SIG-M5 treated with dmso at 0.1 percent for 504 hours (cell line): ENCODE measurements around the gene PIM2.
A peak's percentile ranks its signal among the peaks of the same experiment; 100 is the strongest.

Source experiments
- DNase-seq: peaks from one replicate; lab custom pipeline; 2025; ENCODE audit not compliant: unreplicated experiment; lab: John Stamatoyannopoulos, UW

The PIM2 gene

GRCh38 chrX:48918643-48919340 lies at the start of gene PIM2:
Gene PIM2 (minus strand): TSS chrX:48919024. CDS start chrX:48918834, 190 bp downstream.
- peak; percentile 89 for DNase-seq

- no peak for DNase-seq
Observed at GRCh38 chrX:48968377-48968776, 49.6 kb upstream of the PIM2 start.

GRCh38 chrX:48966796-48967579 lies 48.2 kb upstream of the PIM2 start:
- DNase-seq, result no peak

- DNase-seq, result no peak
Observed at GRCh38 chrX:48965959-48966358, 47.1 kb upstream of the PIM2 start.

- no peak for DNase-seq
Observed at GRCh38 chrX:48961585-48962091, 42.8 kb upstream of the PIM2 start.

GRCh38 chrX:48960291-48960690 lies 41.5 kb upstream of the PIM2 start:
- peak; percentile 14 for DNase-seq

- DNase-seq, result no peak
Observed at GRCh38 chrX:48958635-48959094, 39.8 kb upstream of the PIM2 start.

GRCh38 chrX:48957827-48958634 lies 39.2 kb upstream of the PIM2 start:
- peak; percentile 97 for DNase-seq

GRCh38 chrX:48957477-48957826 lies 38.6 kb upstream of the PIM2 start, which contains the start of gene OTUD5:
Gene OTUD5 (minus strand): TSS chrX:48957607. CDS start chrX:48957570, 37 bp downstream.
- peak; percentile 75 for DNase-seq

GRCh38 chrX:48956728-48957414 lies 38.0 kb upstream of the PIM2 start:
- no peak for DNase-seq

- DNase-seq, result no peak
Observed at GRCh38 chrX:48948589-48948988, 29.8 kb upstream of the PIM2 start.

- peak; percentile 31 for DNase-seq
Observed at GRCh38 chrX:48945517-48946348, 26.9 kb upstream of the PIM2 start.

GRCh38 chrX:48942895-48943294 lies 24.1 kb upstream of the PIM2 start:
- no peak for DNase-seq

GRCh38 chrX:48940404-48940955 lies 21.7 kb upstream of the PIM2 start:
- no peak for DNase-seq

- no peak for DNase-seq
Observed at GRCh38 chrX:48939524-48940228, 20.9 kb upstream of the PIM2 start.

- no peak for DNase-seq
Observed at GRCh38 chrX:48938721-48939425, 20.0 kb upstream of the PIM2 start.

- DNase-seq, result peak; percentile 88
Observed at GRCh38 chrX:48937054-48937907, 18.5 kb upstream of the PIM2 start.
